Neuronal stem cell (in vitro differentiated cells): Measurements from ENCODE around the gene AFF3.
A peak's percentile ranks its signal among the peaks of the same experiment; 100 is the strongest.

Experiments used
- DNase-seq: peaks from one replicate; pipeline ENCODE4 v3.0.0-alpha.2; 2013; ENCODE audit warnings: low spot score
- H2AFZ ChIP-seq: one replicate; pipeline ENCODE4 v1.6.1; 2013; ENCODE audit warnings: mild to moderate bottlenecking, low read length, inconsistent platforms
- H2AK5ac ChIP-seq: 2 replicates; pipeline ENCODE4 v1.6.1; 2013; ENCODE audit warnings: low read depth, mild to moderate bottlenecking, inconsistent platforms, low read length, moderate library complexity, mixed read lengths
- H2BK120ac ChIP-seq: 2 replicates; pipeline ENCODE4 v1.6.1; 2013; ENCODE audit warnings: low read depth, mild to moderate bottlenecking, inconsistent platforms, low read length, moderate library complexity, mixed read lengths
- H2BK12ac ChIP-seq: one replicate; pipeline ENCODE4 v1.6.1; 2013; ENCODE audit warnings: low read length, inconsistent platforms
- H2BK15ac ChIP-seq: 2 replicates; pipeline ENCODE4 v1.6.1; 2013; ENCODE audit warnings: mild to moderate bottlenecking, low read length, inconsistent platforms, mixed read lengths
- H2BK5ac ChIP-seq: one replicate; pipeline ENCODE4 v1.6.1; 2013; ENCODE audit warnings: inconsistent platforms, mild to moderate bottlenecking, low read length, moderate library complexity
- H3K14ac ChIP-seq: one replicate; pipeline ENCODE4 v1.6.1; 2013; ENCODE audit warnings: low read length, inconsistent platforms
- H3K18ac ChIP-seq: 2 replicates; pipeline ENCODE4 v1.6.1; 2013; ENCODE audit warnings: low read length, inconsistent platforms
- H3K23ac ChIP-seq: 2 replicates; pipeline ENCODE4 v1.6.1; 2013; ENCODE audit warnings: low read depth, mild to moderate bottlenecking, mixed read lengths, low read length, inconsistent platforms; ENCODE audit not compliant: poor library complexity
- H3K27ac ChIP-seq: replicated peaks from 3 replicates; pipeline ENCODE4 v1.5.1; 2013; ENCODE audit warnings: low read length, inconsistent platforms
- H3K27me3 ChIP-seq, 3 experiments: 2 replicates each; pipeline ENCODE4 v1.6.1; 2013; ENCODE audit warnings: low read length in 3 of 3, mild to moderate bottlenecking in 2 of 3, inconsistent platforms in 1 of 3, low read depth in 1 of 3, mixed read lengths in 1 of 3, moderate library complexity in 1 of 3; ENCODE audit not compliant: control insufficient read depth in 3 of 3, insufficient read depth in 3 of 3
- H3K36me3 ChIP-seq, 2 donors: replicated peaks in 1 of 2; 2 replicates each; pipeline ENCODE4 v1.6.1; 2013; ENCODE audit warnings: low read length in 2 of 2; ENCODE audit not compliant: control insufficient read depth in 2 of 2, insufficient read depth in 2 of 2
- H3K4ac ChIP-seq: 2 replicates; pipeline ENCODE4 v1.6.1; 2013; ENCODE audit warnings: inconsistent platforms, mild to moderate bottlenecking, low read length, moderate library complexity
- H3K4me1 ChIP-seq, 2 donors: 1 replicate in 1 of 2; 2 replicates in 1 of 2; pipeline ENCODE4 v1.6.1; 2013; ENCODE audit warnings: low read length in 2 of 2, low read depth in 1 of 2; ENCODE audit not compliant: control insufficient read depth in 2 of 2, insufficient read depth in 1 of 2
- H3K4me2 ChIP-seq: one replicate; pipeline ENCODE4 v1.6.1; 2013; ENCODE audit warnings: mild to moderate bottlenecking, low read length, inconsistent platforms; ENCODE audit not compliant: insufficient read depth, poor library complexity, severe bottlenecking
- H3K4me3 ChIP-seq, 2 donors: 2 replicates each; pipeline ENCODE4 v1.5.1; 2013; ENCODE audit warnings: low read length in 2 of 2, mild to moderate bottlenecking in 2 of 2, inconsistent platforms in 1 of 2, moderate library complexity in 1 of 2
- H3K79me1 ChIP-seq: one replicate; pipeline ENCODE4 v1.6.1; 2013; ENCODE audit warnings: low read depth, mild to moderate bottlenecking, inconsistent platforms, low read length, moderate library complexity
- H3K9ac ChIP-seq: one replicate; pipeline ENCODE4 v1.6.1; 2013; ENCODE audit warnings: mild to moderate bottlenecking, low read depth, low read length, inconsistent platforms; ENCODE audit not compliant: poor library complexity
- H3K9me3 ChIP-seq, 2 donors: replicated peaks in 1 of 2; 2 replicates each; pipeline versions ENCODE3 to v1.6.1; 2013; ENCODE audit warnings: low read length in 2 of 2, mild to moderate bottlenecking in 2 of 2, inconsistent platforms in 1 of 2, low read depth in 1 of 2, mixed read lengths in 1 of 2, moderate library complexity in 1 of 2; ENCODE audit not compliant: control insufficient read depth in 2 of 2, insufficient read depth in 1 of 2
- H4K8ac ChIP-seq: one replicate; pipeline ENCODE4 v1.6.1; 2013; ENCODE audit warnings: low read depth, mild to moderate bottlenecking, inconsistent platforms, low read length, moderate library complexity
- H4K91ac ChIP-seq: one replicate; pipeline ENCODE4 v1.6.1; 2013; ENCODE audit warnings: low read length, low read depth, mild to moderate bottlenecking, inconsistent platforms; ENCODE audit not compliant: poor library complexity
- WGBS, 2 donors: extraction: QIAGEN DNeasy Blood & Tissue Kit; methylation state at CpG; one replicate each; pipeline ENCODE4 v1.1.7; 2013; ENCODE audit warnings: missing lambda C conversion rate in 2 of 2, mixed read lengths in 1 of 2; ENCODE audit not compliant: insufficient read length in 2 of 2, insufficient replicate concordance in 1 of 2; ENCODE audit errors: extremely low coverage in 2 of 2; 5-methylcytosine and 5-hydroxymethylcytosine counted together

Gene AFF3

GRCh38 chr2:99524056-99524455, 618.3 kb downstream of the AFF3 start:
- WGBS, 2 donors, result no CpG with 5 or more reads among the region's 2 CpGs
- no peaks in the 10 kb centered on the region for H3K79me1 ChIP-seq
- peak; percentile 9 for DNase-seq
- H3K27ac ChIP-seq, result no peak overlapping the region
- H3K4me2 ChIP-seq, result no peak overlapping the region
- H4K8ac ChIP-seq, result no peak overlapping the region
- H2BK120ac ChIP-seq, result no peak overlapping the region
- no peak overlapping the region for H2BK12ac ChIP-seq
- no peak overlapping the region for H3K14ac ChIP-seq
- H3K4ac ChIP-seq, result no peak overlapping the region
- no peak overlapping the region for H3K4me3 ChIP-seq
- H3K4me1 ChIP-seq, result peaks cover 0 to 4% of the 10 kb centered on the region in 2 donors
- H2AFZ ChIP-seq, result no peak overlapping the region
- H3K9me3 ChIP-seq, result peaks cover 2 to 7% of the 10 kb centered on the region in 2 donors
- H2AK5ac ChIP-seq, result no peak overlapping the region
- H4K91ac ChIP-seq, result no peak overlapping the region
- H3K9ac ChIP-seq, result no peak overlapping the region
- H3K27me3 ChIP-seq, result peaks cover 0 to 39% (median under 1%) of the 10 kb centered on the region in 3 experiments
- no peak overlapping the region for H2BK5ac ChIP-seq
- H2BK15ac ChIP-seq, result no peak overlapping the region
- no peaks in the 10 kb centered on the region for H3K36me3 ChIP-seq
- H3K18ac ChIP-seq, result no peak overlapping the region
- no peak overlapping the region for H3K23ac ChIP-seq

GRCh38 chr2:99522157-99522556, 620.2 kb downstream of the AFF3 start:
- WGBS, 2 donors, result no CpG with 5 or more reads among the region's 2 CpGs
- no peak overlapping the region for H4K91ac ChIP-seq
- H2AK5ac ChIP-seq, result peak overlapping the region; percentile 57
- H3K14ac ChIP-seq, result no peak overlapping the region
- no peak overlapping the region for H3K27ac ChIP-seq
- no peak overlapping the region for H3K4ac ChIP-seq
- H3K27me3 ChIP-seq, result peaks cover 0 to 37% (median 7%) of the 10 kb centered on the region in 3 experiments
- H2BK5ac ChIP-seq, result no peak overlapping the region
- H3K9me3 ChIP-seq, result peaks cover 2 to 7% of the 10 kb centered on the region in 2 donors
- peak overlapping the region in 1 of 2 donors; percentile 61 for H3K4me3 ChIP-seq
- no peak overlapping the region for H2BK120ac ChIP-seq
- no peak overlapping the region for H2BK12ac ChIP-seq
- H3K79me1 ChIP-seq, result peaks cover 1% of the 10 kb centered on the region
- H3K4me1 ChIP-seq, result peaks cover 0 to 4% of the 10 kb centered on the region in 2 donors
- no peak overlapping the region for H3K4me2 ChIP-seq
- no peaks in the 10 kb centered on the region for H3K36me3 ChIP-seq
- H3K9ac ChIP-seq, result no peak overlapping the region
- no peak overlapping the region for H2AFZ ChIP-seq
- no peak overlapping the region for H2BK15ac ChIP-seq
- no peak overlapping the region for H4K8ac ChIP-seq
- no peak for DNase-seq
- no peak overlapping the region for H3K18ac ChIP-seq
- no peak overlapping the region for H3K23ac ChIP-seq

GRCh38 chr2:99520813-99521212, 621.6 kb downstream of the AFF3 start:
- Histone ChIP-seq H3K4ac (no peak overlapping the region), H2BK15ac (no peak overlapping the region), H3K79me1 (peaks cover 1% of the 10 kb centered on the region), H2BK120ac (no peak overlapping the region), H2AFZ (no peak overlapping the region), H3K4me2 (no peak overlapping the region), H3K27me3 (peaks cover 0 to 31% (median 7%) of the 10 kb centered on the region in 3 experiments), H3K23ac (no peak overlapping the region), H3K27ac (no peak overlapping the region), H4K8ac (no peak overlapping the region), H3K4me1 (peaks cover 0 to 4% of the 10 kb centered on the region in 2 donors), H3K14ac (no peak overlapping the region), H2BK5ac (no peak overlapping the region), H3K9me3 (peaks cover 2 to 7% of the 10 kb centered on the region in 2 donors), H4K91ac (no peak overlapping the region), H3K18ac (no peak overlapping the region), H3K9ac (no peak overlapping the region), H3K4me3 (no peak overlapping the region), H2BK12ac (no peak overlapping the region), H3K36me3 (no peaks in the 10 kb centered on the region), H2AK5ac (no peak overlapping the region)
- no CpG with 5 or more reads among the region's 3 CpGs for WGBS, 2 donors
- DNase-seq, result no peak

GRCh38 chr2:99520195-99520594, 622.2 kb downstream of the AFF3 start:
- H2AFZ ChIP-seq, result no peak overlapping the region
- H4K91ac ChIP-seq, result no peak overlapping the region
- H2AK5ac ChIP-seq, result no peak overlapping the region
- no peak overlapping the region for H3K4me2 ChIP-seq
- no peak overlapping the region for H3K14ac ChIP-seq
- no peak overlapping the region for H3K4me3 ChIP-seq
- no peak overlapping the region for H3K18ac ChIP-seq
- no peak overlapping the region for H3K27ac ChIP-seq
- H2BK12ac ChIP-seq, result no peak overlapping the region
- peaks cover 2 to 7% of the 10 kb centered on the region in 2 donors for H3K9me3 ChIP-seq
- no peak overlapping the region for H2BK5ac ChIP-seq
- H4K8ac ChIP-seq, result no peak overlapping the region
- H3K36me3 ChIP-seq, result no peaks in the 10 kb centered on the region
- H3K79me1 ChIP-seq, result peaks cover 1% of the 10 kb centered on the region
- no peak overlapping the region for H2BK15ac ChIP-seq
- DNase-seq, result no peak
- H2BK120ac ChIP-seq, result no peak overlapping the region
- H3K9ac ChIP-seq, result no peak overlapping the region
- H3K4ac ChIP-seq, result no peak overlapping the region
- peaks cover 0 to 27% (median 7%) of the 10 kb centered on the region in 3 experiments for H3K27me3 ChIP-seq
- H3K4me1 ChIP-seq, result peaks cover 0 to 4% of the 10 kb centered on the region in 2 donors
- no peak overlapping the region for H3K23ac ChIP-seq
- no CpG with 5 or more reads among the region's 4 CpGs for WGBS, 2 donors
